Measurements from ENCODE around the gene VTA1. TPM values are rescaled to one million over a fixed set of nuclear protein-coding genes. Genes with fewer than 3 reads are reported as not detected.

Gene VTA1
- total and polyA plus RNA-seq, 2 of the 13 experiments (the other 11 are each of a cell fraction or from before 2014, with no cell fraction given), result 70.7 to 89.1 TPM

GRCh38 chr6:142232206-142233044 lies 85.4 kb downstream of the VTA1 start (continued):
- peak; percentile 73; the same call in 1 of the 2 replicates for TF ChIP-seq THAP7 (CRISPR knock-in tag; IDR thresholded peaks at IDR 0.05)
- peak; percentile 63 for TF ChIP-seq ISL2 (CRISPR knock-in tag; IDR thresholded peaks at IDR 0.05)
- TF ChIP-seq DPF2 (CRISPR knock-in tag; IDR thresholded peaks at IDR 0.05; ENCODE audit: borderline replicate concordance, low read depth), result peak; percentile 33; the same call in 1 of the 2 replicates
- TF ChIP-seq ZNF503 (CRISPR knock-in tag; IDR thresholded peaks at IDR 0.05), result peak; percentile 76
- TF ChIP-seq ZNF740 (CRISPR knock-in tag; IDR thresholded peaks at IDR 0.05), result peak; percentile 8; the same call in 1 of the 2 replicates
- peak; percentile 54 for TF ChIP-seq RARA (CRISPR knock-in tag; IDR thresholded peaks at IDR 0.05)
- peak; percentile 88; the same call in 1 of the 2 replicates for TF ChIP-seq ZNF557 (CRISPR knock-in tag; IDR thresholded peaks at IDR 0.05)
- peak; percentile 43; the same call in 1 of the 2 replicates for TF ChIP-seq PHF21A (CRISPR knock-in tag; IDR thresholded peaks at IDR 0.05)
- peak; percentile 87; the same call in 1 of the 2 replicates for TF ChIP-seq KDM3A (CRISPR knock-in tag; IDR thresholded peaks at IDR 0.05; ENCODE audit: low read depth)
- TF ChIP-seq GFI1 (CRISPR knock-in tag; IDR thresholded peaks at IDR 0.05; ENCODE audit: borderline replicate concordance), result peak; percentile 67; the same call in 1 of the 2 replicates
- TF ChIP-seq ZBTB43 (CRISPR knock-in tag; conservative IDR thresholded peaks at IDR 0.05), result peak; percentile 59; the same call in 1 of the 2 replicates
- peak; percentile 92 for TF ChIP-seq HDAC2 (CRISPR knock-in tag; IDR thresholded peaks at IDR 0.05)
- 0 out of 2 replicates have a peak, but pooled peaks have one; percentile 36 for TF ChIP-seq TGIF2 (CRISPR knock-in tag; IDR thresholded peaks at IDR 0.05)
- TF ChIP-seq GZF1 (CRISPR knock-in tag; IDR thresholded peaks at IDR 0.05), result 0 out of 2 replicates have a peak, but pooled peaks have one; percentile 31
- peak; percentile 91; the same call in 1 of the 2 replicates for TF ChIP-seq ZNF512 (CRISPR knock-in tag; IDR thresholded peaks at IDR 0.05)
- peak; percentile 29; the same call in 1 of the 2 replicates for TF ChIP-seq TFAP4 (IDR thresholded peaks at IDR 0.05; ENCODE audit: borderline replicate concordance, low read depth)
- peak; percentile 90; the same call in 1 of the 2 replicates for TF ChIP-seq ZNF512B (CRISPR knock-in tag; IDR thresholded peaks at IDR 0.05; ENCODE audit: borderline replicate concordance)
- TF ChIP-seq ZNF501 (CRISPR knock-in tag; IDR thresholded peaks at IDR 0.05), result peak; percentile 88

Measured in HepG2 (cell line).